GM19397 (cell line): ENCODE data around the gene SPTLC1.
"Not testable (repeated sequence)": the region's sequence is repeated elsewhere in the genome, so short reads cannot be mapped to it uniquely, and the experiment has no call there.

Experiments used
- ATAC-seq: cut with Tn5 transposase; IDR thresholded peaks from one replicate; pipeline ENCODE4 v1.9.1; 2021; ENCODE audit warnings: mild to moderate bottlenecking, moderate library complexity; ENCODE audit not compliant: unreplicated experiment

Gene SPTLC1

GRCh38 chr9:92115071-92115858, at the start of gene SPTLC1:
SPTLC1 (minus strand) TSS chr9:92115413; CDS start chr9:92115370, 43 bp downstream.
- peak; percentile 98 for ATAC-seq

- ATAC-seq = no peak
Measured at GRCh38 chr9:92164975-92165374, 49.8 kb upstream of the SPTLC1 start.

- ATAC-seq = no peak
Measured at GRCh38 chr9:92164490-92164889, 49.3 kb upstream of the SPTLC1 start.

- no peak for ATAC-seq
Measured at GRCh38 chr9:92163276-92163675, 48.1 kb upstream of the SPTLC1 start.

- ATAC-seq = no peak
Measured at GRCh38 chr9:92160786-92161185, 45.6 kb upstream of the SPTLC1 start.

GRCh38 chr9:92159058-92159457, 43.8 kb upstream of the SPTLC1 start:
- no peak for ATAC-seq

- ATAC-seq = no peak
Measured at GRCh38 chr9:92158097-92158601, 42.9 kb upstream of the SPTLC1 start.

- ATAC-seq = not testable (repeated sequence)
Measured at GRCh38 chr9:92155736-92156135, 40.5 kb upstream of the SPTLC1 start.

- no peak for ATAC-seq
Measured at GRCh38 chr9:92155221-92155620, 40.0 kb upstream of the SPTLC1 start.

- not testable (repeated sequence) for ATAC-seq
Measured at GRCh38 chr9:92153466-92154415, 38.5 kb upstream of the SPTLC1 start.

- ATAC-seq = no peak
Measured at GRCh38 chr9:92151691-92152393, 36.6 kb upstream of the SPTLC1 start.

GRCh38 chr9:92150501-92151470, 35.6 kb upstream of the SPTLC1 start:
- ATAC-seq = not testable (repeated sequence)

- no peak for ATAC-seq
Measured at GRCh38 chr9:92147852-92148180, 32.6 kb upstream of the SPTLC1 start.

GRCh38 chr9:92147030-92147851, 32.0 kb upstream of the SPTLC1 start:
- ATAC-seq = no peak

- ATAC-seq = no peak
Measured at GRCh38 chr9:92146610-92147009, 31.4 kb upstream of the SPTLC1 start.

- not testable (repeated sequence) for ATAC-seq
Measured at GRCh38 chr9:92145784-92146183, 30.6 kb upstream of the SPTLC1 start.

- no peak for ATAC-seq
Measured at GRCh38 chr9:92142329-92142728, 27.1 kb upstream of the SPTLC1 start.

- no peak for ATAC-seq
Measured at GRCh38 chr9:92141144-92142129, 26.2 kb upstream of the SPTLC1 start.
